Measurements from ENCODE around the gene FRRS1L.

The FRRS1L gene

DNA sequence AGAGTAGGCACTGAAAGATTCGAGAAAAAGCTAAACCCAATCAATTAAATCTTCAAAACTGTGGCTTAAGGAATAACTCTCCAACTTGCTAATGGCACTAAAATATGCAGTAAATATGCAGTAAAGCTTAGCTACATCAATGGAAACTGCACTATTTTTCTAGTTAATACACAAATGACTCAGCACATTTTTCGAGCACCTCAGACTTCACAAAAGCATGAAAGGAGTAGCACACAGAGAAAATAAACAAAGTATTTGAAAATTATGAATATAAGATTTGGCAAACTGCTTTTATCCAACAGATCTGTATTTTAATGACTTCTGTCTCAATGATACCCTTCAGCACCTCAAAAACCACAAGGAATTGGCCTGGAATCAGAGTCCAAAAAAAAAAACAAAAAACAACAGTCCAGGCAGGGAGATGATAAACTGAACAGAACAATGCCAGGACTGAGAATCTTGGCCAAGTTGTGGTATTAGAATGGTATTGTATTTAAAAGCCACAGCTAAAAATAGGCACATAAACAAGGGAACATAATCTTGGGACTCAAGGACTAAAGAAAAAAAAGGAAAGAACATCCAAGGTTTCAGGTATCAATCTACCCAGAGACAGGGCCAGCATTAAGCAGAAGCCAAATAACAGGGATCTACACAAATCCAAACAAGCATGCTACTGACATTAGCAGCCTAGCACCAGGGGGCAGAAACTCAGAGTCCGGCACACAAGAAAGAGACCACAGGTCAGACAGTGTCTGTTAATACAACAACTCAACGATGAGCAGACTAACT, 68.7 kb downstream of the FRRS1L start:
- TF ChIP-seq, protein P1, sequence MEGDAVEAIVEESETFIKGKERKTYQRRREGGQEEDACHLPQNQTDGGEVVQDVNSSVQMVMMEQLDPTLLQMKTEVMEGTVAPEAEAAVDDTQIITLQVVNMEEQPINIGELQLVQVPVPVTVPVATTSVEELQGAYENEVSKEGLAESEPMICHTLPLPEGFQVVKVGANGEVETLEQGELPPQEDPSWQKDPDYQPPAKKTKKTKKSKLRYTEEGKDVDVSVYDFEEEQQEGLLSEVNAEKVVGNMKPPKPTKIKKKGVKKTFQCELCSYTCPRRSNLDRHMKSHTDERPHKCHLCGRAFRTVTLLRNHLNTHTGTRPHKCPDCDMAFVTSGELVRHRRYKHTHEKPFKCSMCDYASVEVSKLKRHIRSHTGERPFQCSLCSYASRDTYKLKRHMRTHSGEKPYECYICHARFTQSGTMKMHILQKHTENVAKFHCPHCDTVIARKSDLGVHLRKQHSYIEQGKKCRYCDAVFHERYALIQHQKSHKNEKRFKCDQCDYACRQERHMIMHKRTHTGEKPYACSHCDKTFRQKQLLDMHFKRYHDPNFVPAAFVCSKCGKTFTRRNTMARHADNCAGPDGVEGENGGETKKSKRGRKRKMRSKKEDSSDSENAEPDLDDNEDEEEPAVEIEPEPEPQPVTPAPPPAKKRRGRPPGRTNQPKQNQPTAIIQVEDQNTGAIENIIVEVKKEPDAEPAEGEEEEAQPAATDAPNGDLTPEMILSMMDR (IDR thresholded peaks at IDR 0.05; ENCODE audit: borderline replicate concordance, insufficient read depth, low read depth, low read length): no peak
- H3K4me3 ChIP-seq (ENCODE audit: low read depth, low read length): no peak overlapping the region

DNA sequence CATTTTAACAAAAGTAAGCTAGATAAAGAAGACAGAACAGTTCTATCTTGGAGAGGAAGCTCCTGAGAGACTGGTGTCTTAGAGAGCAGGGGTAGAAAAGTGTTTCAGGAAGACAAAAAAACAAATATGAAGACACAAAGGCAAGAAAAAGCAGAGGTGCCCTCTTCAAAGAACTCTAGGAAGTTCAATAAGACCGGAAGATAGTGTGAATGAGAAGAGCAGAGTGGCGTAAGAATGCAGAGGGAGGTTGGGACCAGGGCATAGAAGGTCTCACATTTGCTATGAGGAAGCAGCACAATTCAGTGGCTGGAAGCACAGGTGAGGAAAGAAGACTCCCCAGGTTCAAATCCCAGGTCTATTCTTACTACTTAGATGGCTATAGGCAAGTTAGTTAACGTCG, 69.9 kb downstream of the FRRS1L start:
- TF ChIP-seq, protein P1 (IDR thresholded peaks at IDR 0.05; ENCODE audit: borderline replicate concordance, insufficient read depth, low read depth, low read length): no peak
- no peak overlapping the region for H3K4me3 ChIP-seq (ENCODE audit: low read depth, low read length)

DNA sequence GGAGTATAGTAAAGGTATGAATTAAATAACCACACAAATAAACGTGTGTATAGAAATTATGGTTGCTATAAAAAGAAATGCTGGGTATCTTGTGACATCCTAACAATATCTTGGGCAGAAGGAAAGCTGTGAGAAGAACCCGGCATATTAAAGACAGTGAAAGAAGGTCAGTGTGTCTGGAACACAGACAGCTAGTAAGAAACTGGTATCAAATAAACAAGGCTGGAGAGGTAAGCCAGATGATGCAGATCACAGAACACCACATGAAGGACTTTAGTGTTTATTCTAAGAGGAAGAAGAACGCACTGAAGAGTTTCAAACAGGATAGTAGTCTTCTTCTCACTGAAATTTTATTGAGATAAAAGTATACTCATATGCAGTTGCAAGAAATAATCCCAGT, 71.7 kb downstream of the FRRS1L start:
- TF ChIP-seq, protein P1 (IDR thresholded peaks at IDR 0.05; ENCODE audit: borderline replicate concordance, insufficient read depth, low read depth, low read length): no peak
- H3K4me3 ChIP-seq (ENCODE audit: low read depth, low read length): no peak overlapping the region

DNA sequence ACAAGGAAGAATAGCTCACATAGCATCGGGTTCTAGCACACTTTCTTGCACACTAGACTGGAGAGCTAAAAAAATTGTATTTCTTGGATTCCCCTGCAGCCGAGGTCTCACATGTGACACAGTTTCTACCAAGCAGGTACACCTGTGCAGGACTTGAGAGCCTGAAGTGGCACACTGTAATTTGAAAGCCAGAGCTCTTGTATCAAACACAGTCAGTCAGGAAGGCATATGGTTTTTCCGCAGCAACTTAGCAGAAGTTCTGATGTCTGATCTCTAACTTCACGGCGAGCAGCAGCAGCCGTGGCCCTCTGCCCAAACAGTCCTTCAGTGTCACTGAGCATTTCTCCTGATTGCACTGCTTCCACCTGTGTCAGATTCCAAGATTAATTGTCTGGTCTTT, 72.8 kb downstream of the FRRS1L start:
- TF ChIP-seq, protein P1 (IDR thresholded peaks at IDR 0.05; ENCODE audit: borderline replicate concordance, insufficient read depth, low read depth, low read length): no peak
- H3K4me3 ChIP-seq (ENCODE audit: low read depth, low read length): no peak overlapping the region

DNA sequence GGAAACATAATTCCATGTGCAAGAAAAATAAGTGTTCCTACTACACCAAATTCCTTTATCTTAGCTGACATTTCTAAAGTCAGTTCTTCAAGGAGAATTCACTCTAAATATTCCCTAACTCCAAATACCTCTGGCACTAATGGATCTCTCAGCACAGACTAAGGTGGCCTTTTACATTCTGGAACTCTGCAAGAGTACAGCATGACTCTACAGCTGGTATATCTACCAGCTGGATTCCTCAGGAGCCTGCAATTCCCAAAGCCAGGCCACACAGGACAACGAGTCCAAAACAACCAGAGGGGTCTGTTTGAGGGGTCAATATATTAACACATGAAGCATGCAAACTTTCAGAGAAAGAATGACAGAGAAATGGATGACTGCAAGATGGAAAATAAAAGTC, 74.5 kb downstream of the FRRS1L start:
- TF ChIP-seq, protein P1 (IDR thresholded peaks at IDR 0.05; ENCODE audit: borderline replicate concordance, insufficient read depth, low read depth, low read length): no peak
- no peak overlapping the region for H3K4me3 ChIP-seq (ENCODE audit: low read depth, low read length)

DNA sequence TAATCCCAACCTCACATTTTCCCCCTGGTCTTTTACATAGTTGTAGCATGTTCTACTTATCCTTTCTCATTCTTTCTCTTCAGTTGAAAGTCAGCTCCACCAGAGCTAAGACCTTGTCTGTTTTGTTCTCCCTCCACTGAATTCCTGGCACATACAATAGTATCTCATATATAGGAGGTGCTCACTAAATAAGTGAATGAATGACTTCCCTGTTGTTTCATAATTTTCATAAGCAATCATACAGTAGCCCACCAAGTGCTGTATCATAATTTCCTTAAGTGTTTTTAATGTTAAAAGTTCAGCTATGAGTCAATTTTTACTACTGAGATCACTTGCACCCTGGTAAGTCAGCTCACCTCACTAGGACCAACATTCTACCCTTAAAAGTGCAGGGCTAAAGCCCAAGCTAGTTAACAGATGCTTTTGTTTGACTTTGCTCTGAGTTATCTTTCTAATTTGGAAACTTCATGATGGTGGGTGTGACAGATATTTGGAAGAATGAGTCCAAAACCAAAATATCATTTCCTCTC, 74.9 kb downstream of the FRRS1L start:
- TF ChIP-seq, protein P1 (IDR thresholded peaks at IDR 0.05; ENCODE audit: borderline replicate concordance, insufficient read depth, low read depth, low read length): no peak
- no peak overlapping the region for H3K4me3 ChIP-seq (ENCODE audit: low read depth, low read length)

DNA sequence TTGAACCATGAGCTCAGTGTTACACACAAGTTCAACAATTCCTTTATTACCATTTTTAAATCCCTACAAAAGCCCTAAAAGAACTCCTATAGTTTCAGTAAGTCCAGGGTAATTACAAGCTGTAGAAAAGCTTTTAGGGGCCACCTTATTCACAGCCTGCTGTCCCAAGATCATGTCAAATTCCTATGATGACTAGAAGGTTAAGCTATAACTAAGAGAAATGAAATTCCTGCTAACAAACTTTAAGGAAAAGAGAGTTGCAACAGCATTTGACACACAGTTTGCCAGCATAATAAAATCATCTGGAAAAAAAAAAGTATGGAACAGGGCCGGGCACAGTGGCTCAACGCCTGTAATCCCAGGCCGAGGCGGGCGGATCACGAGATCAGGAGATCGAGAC, 78.8 kb downstream of the FRRS1L start:
- H3K4me3 ChIP-seq (ENCODE audit: low read depth, low read length): no peak overlapping the region
- TF ChIP-seq, protein P1 (IDR thresholded peaks at IDR 0.05; ENCODE audit: borderline replicate concordance, insufficient read depth, low read depth, low read length): no peak
